Endothelial cell (in vitro differentiated cells): ENCODE data around the gene COX10. TPM values are rescaled to one million over a fixed set of nuclear protein-coding genes. Genes with fewer than 3 reads are reported as not detected.

Experiments
- DNase-seq: peaks from one replicate; pipeline ENCODE4 v3.0.0; 2021; ENCODE audit warnings: low spot score
- H3K27ac Mint-ChIP-seq: one replicate; pipeline ENCODE4 v1.8.0; 2021; ENCODE audit warnings: mixed read lengths, inconsistent platforms; ENCODE audit not compliant: unreplicated experiment
- H3K27me3 Mint-ChIP-seq: one replicate; pipeline ENCODE4 v1.8.0; 2021; ENCODE audit warnings: mild to moderate bottlenecking, moderate library complexity, mixed read lengths, inconsistent platforms; ENCODE audit not compliant: unreplicated experiment
- H3K36me3 Mint-ChIP-seq: one replicate; pipeline ENCODE4 v1.8.0; 2021; ENCODE audit warnings: mild to moderate bottlenecking, low read depth, mixed read lengths, inconsistent platforms; ENCODE audit not compliant: unreplicated experiment
- H3K4me1 Mint-ChIP-seq: one replicate; pipeline ENCODE4 v1.8.0; 2021; ENCODE audit warnings: mild to moderate bottlenecking, mixed read lengths, inconsistent platforms; ENCODE audit not compliant: unreplicated experiment
- H3K4me3 Mint-ChIP-seq: one replicate; pipeline ENCODE4 v1.8.0; 2021; ENCODE audit warnings: mild to moderate bottlenecking, mixed read lengths, inconsistent platforms; ENCODE audit not compliant: unreplicated experiment
- H3K9me3 Mint-ChIP-seq: one replicate; pipeline ENCODE4 v1.8.0; 2021; ENCODE audit warnings: mixed read lengths, inconsistent platforms; ENCODE audit not compliant: unreplicated experiment
- CTCF ChIP-seq: fragments of 200-600 bp; sonication (generic); IDR thresholded peaks from one replicate; pipeline ENCODE4 v1.5.0; 2021; ENCODE audit warnings: antibody characterized with exemption; ENCODE audit not compliant: unreplicated experiment
- total RNA-seq: library from RNA; stranded (reverse); fragmentation: NEBNext Ultra II Directional; extraction: Animal tissue kit (Norgen Biotek cat#: 25700); gene quantifications from one replicate; pipeline ENCODE4 v1.2.1, GENCODE V29; 2021; ENCODE audit not compliant: unreplicated experiment

COX10 gene
- total RNA-seq, 1 donor from 2014 or later = 12.5 TPM

GRCh38 chr17:14058051-14058450, 11.3 kb upstream of the COX10 start:
- DNase-seq = no peak
- TF ChIP-seq CTCF = no peak
- Mint-ChIP-seq H3K9me3 (no peaks in the 10 kb centered on the region), H3K4me3 (no peak overlapping the region), H3K4me1 (peaks cover 8% of the 10 kb centered on the region), H3K27ac (no peak overlapping the region), H3K27me3 (no peaks in the 10 kb centered on the region), H3K36me3 (peaks cover 3% of the 10 kb centered on the region)

GRCh38 chr17:14060706-14061105, 8.6 kb upstream of the COX10 start:
- H3K27me3 Mint-ChIP-seq = no peaks in the 10 kb centered on the region
- peaks cover 7% of the 10 kb centered on the region for H3K36me3 Mint-ChIP-seq
- no peak overlapping the region for H3K4me3 Mint-ChIP-seq

GRCh38 chr17:14061666-14062560, 7.4 kb upstream of the COX10 start:
- Mint-ChIP-seq H3K9me3 (no peaks in the 10 kb centered on the region), H3K4me1 (peaks cover 8% of the 10 kb centered on the region), H3K4me3 (no peak overlapping the region), H3K27me3 (no peaks in the 10 kb centered on the region), H3K36me3 (peaks cover 4% of the 10 kb centered on the region), H3K27ac (no peak overlapping the region)
- no peak for DNase-seq
- no peak for TF ChIP-seq CTCF

More at GRCh38 chr17:14060706-14061105, 8.6 kb upstream of the COX10 start:
- Mint-ChIP-seq H3K4me1 (peaks cover 8% of the 10 kb centered on the region), H3K9me3 (no peaks in the 10 kb centered on the region), H3K27ac (no peak overlapping the region)
- DNase-seq = no peak
- TF ChIP-seq CTCF = no peak

GRCh38 chr17:14067347-14067746, 2.0 kb upstream of the COX10 start:
- H3K4me3 Mint-ChIP-seq = no peak overlapping the region
- no peak overlapping the region for H3K27ac Mint-ChIP-seq
- peaks cover 18% of the 10 kb centered on the region for H3K4me1 Mint-ChIP-seq
- H3K27me3 Mint-ChIP-seq = peaks cover 2% of the 10 kb centered on the region
- no peaks in the 10 kb centered on the region for H3K9me3 Mint-ChIP-seq
- no peak for DNase-seq
- TF ChIP-seq CTCF = no peak
- peaks cover 4% of the 10 kb centered on the region for H3K36me3 Mint-ChIP-seq
